NCI-H1048 (cell line): ENCODE data around the gene PTGR3.

Experiments used
- DNase-seq: peaks from one replicate; lab custom pipeline; 2025; lab: John Stamatoyannopoulos, UW

PTGR3 gene

DNA sequence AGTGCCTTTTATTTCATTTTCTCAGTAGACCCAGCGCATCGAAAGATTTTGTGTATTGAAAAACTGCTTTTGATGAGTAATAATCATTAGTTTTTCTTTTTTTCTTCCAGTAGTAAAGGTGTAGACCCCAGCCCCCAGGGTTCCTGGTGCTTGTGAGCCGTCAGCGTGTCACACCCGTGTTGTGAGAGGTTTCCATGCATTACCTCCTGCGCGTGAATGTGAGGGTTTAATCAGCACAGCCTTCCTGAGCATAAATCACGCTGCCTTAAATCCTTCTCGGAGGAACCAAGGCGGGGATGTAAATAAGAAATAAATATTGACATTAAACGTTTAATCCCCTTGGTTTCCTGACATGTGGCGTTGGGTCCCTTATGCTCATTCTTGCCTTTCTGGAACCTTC, 26.0 kb upstream of the PTGR3 start:
- DNase-seq: no peak

DNA sequence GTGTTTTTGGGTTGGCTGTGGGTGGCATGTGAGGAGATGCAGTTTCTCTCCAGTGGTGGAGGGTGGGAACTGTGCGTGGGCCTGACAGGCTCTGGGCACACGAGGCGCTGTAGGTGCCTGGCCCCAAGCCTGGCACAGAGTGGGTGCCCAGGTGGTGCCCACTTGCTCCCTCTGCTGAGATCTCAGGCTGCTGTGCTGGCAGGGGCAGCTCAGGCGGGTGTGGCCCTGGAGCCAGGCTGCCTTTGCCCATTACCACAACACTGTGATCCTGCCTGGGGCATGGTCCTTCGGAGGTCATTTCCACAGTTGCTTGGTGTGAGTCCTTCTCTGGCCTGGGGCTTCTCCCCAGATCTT, 22.1 kb upstream of the PTGR3 start:
- DNase-seq: no peak

DNA sequence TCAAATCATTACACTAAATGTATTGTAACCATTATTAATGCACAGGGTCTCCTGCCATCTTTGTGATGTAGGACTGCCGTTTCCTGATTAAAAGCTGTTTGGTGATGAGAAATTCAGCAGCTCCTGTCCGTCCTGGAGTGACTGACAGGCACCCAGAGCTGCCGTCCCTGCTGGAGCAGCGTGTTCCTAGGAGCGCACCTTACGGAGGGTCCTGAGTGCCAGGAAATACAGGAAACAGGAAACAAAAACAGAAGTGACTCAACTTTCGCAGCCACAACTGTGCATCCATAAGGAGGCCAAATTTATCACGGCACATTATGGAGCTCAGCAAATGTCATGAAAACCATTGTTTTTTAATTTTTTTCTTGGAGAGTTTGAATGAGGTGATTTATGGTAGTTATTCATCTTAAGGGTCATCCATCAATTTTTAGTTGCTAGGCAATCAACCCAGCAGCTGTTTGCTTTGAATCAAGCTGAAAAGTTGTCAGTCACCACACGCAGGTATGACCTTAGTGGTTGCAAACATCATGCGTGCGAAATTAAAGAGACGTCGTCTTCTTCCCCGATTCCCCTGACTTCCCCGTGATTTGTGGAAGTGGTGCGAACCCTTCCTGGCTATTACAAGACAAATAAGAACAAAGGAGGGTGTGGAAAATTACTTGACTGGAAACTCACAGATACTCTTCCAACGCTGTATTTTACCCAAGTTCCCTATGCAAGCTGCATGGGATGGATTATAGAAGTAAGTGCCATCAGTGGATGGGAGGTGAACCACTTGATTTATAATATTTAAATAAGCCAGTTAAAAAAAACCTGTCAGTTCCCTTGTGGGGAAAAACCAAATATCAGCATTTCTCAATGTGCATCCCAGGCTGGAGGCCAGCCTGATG, 21.5 kb upstream of the PTGR3 start:
- DNase-seq: no peak

DNA sequence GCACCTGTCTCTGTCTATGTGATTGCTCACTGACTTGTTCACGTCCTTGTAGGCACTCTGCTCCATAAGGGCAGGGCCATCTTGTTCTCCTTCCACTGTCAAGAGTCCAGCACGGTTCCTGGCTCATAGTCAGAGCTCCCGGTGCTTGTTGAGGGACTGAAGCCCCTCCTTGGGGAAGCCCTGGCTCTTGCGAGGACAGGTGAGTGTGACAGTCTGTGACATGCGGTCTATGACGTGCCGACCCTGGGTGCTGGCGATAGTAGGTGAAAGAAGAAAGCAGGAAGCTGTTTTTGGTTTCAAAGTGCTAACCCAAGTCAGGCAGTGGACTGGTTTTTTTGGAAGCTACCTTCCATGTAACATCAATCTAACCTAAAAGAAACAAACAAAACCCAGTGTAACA, 20.5 kb upstream of the PTGR3 start:
- no peak for DNase-seq

DNA sequence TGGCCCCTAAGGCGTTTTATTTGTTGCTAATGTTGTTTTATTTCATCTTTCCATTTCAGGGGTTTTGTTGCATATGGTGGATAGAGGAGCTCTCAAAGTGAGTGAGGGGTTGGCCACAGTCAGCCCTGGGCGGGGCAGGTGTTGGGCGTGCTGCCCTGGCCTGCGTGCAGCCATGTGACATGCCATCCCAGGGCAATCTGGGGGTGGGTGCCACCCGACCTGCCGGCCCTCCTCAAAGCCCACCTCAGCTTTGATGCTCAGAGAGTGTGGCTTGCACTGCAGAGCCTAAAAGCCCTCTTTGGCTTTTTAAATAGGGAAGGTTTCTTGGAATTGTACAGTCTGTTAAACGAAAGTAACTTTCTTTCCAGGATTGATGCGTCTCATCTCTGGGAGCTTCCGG, 20.0 kb upstream of the PTGR3 start:
- DNase-seq: no peak

DNA sequence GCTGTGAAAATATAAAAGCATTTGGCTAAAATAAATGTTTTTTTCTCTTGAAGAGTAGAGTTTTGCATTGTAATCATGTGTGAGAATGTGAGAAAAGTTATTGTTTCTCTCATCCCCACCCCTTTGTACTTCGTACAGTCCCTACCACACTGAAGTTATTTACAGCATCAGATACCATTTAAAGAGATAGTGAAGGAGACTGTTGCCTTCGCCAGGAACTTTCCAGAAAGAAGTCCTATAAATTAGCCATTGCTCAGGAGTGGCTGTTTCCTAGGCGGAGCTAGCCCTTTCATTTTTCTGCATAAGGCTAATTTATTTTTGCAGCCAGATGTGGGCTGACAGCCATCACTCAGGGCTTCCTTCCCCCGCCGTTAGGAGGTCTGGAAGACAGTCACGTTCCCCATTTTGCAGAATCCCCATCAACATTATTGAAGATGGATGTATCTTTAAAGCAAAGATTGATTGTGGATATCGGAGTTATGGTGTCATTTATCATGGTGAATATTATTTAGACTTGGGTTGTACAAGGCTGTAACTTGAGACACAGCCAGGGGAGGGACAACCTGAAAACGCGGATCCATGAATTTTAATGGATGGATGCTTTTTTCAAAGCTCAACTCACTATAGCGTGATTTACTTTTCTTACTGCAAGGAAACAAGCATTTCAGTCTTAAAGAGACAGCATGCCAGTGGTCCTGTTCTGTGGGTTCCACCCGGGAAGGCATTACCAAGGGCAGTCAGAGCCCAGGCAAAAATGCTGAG, 18.8 kb upstream of the PTGR3 start:
- no peak for DNase-seq

DNA sequence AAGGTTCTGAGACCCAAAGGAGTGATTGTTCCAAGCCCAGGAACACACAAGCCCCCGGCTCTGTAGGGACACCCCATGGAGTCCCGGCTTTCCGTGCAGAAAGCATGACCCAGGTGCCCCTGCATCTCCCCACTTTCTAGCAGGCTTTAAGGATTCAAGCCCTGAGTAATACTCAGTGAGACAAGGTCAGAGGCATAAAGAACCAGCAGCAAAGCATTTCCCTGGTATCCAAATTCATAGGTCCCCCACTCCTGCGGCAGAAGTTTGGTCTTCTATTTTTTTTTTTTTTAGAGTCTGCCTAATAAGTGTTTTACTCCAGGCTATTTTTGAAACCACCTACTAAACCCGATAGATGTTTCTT, 18.0 kb upstream of the PTGR3 start:
- DNase-seq: no peak

DNA sequence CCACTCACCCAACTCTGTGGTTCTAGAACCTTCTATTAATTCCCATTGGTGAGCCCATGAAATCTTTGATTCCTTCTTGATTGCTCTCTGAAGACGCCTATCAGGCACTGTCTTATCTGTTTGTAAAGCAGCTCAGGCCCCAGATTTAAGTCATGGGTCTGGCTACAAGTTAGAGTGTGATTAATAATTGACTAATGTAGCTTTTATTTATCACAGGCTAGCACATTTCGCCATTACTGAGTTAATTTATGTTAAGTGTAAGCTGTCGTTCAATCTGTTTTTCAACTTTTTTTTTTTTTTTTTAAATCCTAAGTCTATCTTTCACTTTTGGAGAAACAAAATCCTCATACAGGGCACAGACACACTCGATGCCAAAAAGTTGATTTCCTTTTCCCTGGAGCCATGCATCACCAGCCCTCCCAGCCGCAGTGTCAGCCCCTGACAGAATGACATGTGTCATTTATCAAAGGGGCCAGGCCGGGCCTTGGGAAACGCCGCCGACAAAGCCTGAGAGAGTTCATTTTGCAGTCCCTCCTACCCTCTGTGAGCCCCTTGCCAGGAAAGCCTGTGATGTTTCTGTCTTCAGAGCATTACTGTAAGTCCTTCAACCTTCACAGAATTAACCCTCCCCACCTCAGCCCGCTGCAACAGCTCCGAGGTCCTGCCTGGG, 17.5 kb upstream of the PTGR3 start:
- DNase-seq: no peak

DNA sequence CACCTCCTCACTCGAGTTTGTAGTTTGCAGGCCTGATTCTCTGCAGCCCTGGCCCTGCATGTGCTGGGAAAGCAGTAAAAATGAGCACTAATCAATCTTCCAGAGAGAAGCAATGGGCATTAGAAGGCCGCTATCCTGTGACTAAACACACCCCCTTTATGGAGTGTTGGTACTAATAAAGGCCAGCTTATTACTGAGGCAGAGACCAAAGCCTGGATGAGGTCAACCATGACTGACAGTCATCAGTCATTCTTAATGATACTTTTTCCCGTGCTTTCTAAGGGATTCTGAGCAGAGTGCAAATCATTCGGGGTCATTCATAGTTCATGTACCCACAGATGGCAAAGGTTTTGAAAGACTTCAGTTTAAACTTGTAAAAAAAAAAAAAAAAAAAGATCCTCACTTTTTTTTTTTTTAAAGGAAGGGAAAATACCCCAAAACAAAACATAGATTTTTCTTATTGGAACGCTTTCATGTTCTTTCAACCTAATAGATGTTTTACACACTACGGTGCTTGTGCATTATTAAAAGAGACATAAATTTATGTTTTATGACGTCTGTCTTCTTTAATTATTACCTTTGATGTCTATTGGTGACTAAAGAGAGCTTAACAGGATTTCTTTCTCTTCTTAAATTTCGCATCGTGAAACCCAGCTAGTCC, 14.9 kb upstream of the PTGR3 start:
- no peak for DNase-seq

DNA sequence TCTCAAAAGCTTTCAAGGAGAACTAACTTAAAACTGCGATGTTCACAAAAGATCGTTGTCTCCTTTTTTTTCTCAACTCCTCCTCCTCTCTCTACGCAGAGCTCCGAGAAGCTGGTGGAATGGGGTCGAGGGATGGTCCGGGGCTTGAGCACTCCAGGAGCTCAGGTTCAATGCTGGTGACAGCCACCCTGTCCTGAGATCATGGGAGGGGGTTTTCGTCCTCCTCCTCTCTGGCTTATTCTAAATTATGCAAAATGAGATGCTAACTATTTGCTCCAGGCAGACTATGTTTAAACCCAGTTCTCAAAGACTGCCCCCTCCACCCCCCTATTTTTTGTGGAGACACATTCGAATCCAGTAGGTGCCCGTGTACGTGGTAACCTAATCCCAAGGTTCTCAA, 13.5 kb upstream of the PTGR3 start:
- DNase-seq: no peak

DNA sequence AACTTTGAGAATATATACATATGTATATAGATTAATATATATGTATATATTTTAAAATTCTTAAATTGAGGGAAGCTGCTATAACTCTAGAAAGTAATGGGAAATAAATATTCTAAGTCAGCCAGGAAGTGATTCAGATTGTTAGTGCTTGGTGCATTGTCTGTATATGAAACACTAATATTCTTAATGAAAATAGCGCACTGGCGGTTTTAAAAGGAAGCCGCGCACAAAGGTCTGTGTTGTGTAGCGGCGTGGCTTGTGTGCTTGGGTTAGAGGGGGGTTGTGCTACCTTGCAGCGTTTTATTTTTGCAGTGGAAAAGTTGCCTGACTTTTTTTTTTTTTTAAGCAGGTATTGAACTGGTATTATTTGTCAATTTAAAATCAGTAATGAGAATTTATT, 13.0 kb upstream of the PTGR3 start:
- DNase-seq: no peak

DNA sequence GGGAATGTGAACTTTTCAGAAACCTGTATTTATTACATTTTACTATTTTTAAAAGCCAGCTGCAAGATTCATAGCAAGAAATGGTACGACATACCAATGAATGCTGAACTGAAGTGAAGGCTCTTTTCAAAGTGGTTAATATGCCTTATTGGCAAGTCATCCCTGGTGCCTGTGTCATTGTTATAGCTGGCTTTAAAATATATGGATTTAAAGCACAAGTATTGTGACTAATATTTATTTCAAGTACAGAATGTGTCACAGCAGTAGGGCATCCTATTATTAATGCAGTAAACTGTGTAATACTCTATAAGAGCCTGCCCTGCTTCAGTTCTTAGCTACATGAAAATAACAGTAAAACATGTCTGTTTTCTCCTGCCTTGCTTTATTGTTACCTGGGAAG, 12.5 kb upstream of the PTGR3 start:
- DNase-seq: no peak

DNA sequence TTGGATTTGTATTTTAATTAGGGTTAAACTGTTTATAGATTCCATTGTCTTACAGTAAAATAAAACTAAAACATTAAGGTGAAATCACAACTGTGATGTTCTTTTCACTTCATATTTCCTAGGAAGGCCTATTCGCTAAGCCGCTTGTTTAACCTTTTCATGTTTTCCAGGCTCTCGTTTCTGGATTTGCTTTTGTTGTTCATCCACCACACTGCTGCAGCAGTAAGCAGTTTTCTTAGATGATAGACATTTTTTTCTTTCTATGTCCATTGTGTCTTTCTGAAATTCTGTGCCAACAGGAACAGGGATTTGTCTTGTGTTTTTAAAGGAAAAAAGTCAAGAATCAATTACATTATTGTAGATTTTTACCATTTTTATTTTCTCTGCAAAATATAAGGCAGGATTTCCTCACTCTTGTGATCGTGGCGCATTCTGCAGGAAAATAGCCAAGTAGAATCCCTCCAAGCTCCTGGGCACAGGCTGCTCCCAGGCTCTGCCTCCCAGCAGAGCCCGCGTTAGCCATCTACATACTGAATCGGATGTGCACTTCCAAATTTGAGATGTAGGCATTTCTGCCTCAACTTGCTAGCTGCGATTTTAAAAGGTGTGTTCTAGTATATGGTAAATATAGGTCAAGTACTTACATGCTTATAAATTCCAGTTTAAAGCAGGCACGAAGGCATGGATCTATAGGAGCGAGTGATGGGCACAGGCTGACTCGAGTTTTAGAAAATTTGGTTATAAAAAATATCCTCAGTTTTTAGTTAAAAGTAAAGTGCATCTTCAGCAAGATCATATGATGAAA, 11.8 kb upstream of the PTGR3 start:
- no peak for DNase-seq

DNA sequence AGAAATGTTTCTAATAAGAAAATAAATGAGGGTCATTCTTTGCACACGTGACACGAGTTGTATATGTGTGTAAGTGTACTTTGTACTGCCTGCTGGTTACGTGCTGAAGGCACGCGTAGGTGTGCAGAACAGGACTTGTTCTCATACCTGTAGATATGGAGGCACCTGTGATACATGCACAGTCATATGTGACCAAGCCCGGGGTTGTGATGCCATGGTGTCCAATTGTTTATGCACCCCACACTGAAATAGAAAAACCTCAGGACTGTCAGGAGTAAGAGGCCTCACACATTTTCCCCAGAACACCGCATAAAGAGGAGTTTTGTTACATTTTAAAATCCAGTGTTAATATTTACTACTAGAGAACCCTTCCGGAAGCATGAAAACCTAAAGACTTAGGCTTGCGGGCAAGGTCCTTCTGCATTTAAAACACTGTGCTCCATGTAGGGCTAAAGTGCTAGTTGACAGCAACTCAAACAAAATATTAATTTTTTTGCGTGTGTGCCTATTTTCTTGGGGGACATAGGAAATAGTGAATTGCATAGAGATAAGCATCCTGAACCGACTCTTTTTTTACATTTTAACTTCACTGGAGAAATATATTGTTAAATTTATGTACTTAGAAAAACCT, 10.9 kb upstream of the PTGR3 start:
- DNase-seq: no peak

DNA sequence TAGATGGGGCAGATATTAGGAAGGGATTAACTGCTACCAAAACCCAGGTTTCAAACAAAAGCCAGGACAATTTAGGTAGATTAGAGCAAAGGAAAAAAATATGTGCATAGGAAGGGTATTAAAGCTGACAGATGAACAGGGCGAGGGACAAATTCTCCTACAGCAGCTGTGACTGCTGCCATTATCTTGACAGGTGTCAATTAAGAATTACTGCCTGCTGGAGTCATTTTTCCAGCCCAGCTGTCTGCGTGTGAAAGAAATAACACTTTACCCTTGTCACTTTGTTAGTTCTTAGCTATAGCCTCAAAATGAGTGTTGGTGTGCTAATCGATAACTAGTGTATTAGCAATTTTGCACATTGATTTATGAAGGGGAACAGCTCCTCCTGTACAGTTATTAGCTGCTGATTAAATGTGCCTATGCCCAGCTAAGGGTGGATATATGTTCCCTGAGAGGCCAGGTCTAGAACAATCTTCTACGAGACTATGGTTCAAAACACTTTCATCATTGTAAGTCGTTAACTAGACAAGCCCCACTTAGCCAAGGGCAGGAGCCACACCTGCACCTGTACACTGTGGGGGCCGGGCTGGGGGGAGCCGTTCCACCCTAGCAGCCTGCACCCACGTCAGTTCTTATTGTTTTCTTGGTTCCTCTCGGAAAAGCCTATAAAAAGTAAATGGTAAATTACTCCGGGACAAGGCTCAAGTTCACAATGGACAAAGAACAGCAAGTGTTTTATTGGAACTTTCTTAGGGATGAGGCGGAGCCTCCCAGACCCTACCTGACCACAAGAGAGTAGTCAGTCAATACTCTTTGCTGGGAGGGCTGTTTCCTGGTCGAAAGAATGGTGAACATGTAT, 9.4 kb upstream of the PTGR3 start:
- no peak for DNase-seq

DNA sequence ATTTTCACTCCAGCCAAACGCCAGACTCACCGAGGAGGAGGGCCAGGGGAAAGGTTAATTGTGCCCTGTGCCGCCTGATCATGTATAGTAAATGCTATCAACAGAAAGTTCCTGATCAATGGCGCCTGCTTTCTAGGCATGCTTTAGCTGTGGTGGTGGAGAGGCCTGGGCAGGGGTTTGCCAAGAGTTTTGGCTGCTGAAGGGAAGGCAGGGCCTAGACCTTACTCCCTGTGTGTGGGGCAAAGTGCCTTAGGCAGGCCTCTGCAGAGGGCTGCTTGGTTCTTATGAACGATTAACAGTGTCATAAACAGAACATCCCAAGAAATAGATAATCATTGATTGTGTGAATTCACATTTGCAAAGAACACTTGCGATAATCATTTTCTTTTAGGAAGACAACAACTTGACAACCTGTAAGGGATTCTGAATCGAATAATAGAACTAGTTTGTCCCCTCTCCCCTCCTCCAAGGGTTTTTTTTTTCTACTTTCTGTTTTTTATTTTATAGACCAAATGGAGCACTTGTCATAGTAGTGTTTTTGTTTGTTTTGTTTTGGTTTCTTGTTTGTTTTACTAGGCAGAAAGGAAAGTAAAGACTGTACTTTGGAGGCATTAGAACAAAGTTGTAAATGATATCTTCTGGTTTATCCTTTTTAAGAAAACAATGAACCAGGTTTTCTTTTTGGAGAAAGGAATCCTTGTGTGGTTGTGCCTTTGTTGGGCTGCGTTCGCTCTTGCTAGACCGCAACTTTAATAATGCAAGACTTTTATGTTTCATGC, 8.2 kb upstream of the PTGR3 start:
- no peak for DNase-seq

DNA sequence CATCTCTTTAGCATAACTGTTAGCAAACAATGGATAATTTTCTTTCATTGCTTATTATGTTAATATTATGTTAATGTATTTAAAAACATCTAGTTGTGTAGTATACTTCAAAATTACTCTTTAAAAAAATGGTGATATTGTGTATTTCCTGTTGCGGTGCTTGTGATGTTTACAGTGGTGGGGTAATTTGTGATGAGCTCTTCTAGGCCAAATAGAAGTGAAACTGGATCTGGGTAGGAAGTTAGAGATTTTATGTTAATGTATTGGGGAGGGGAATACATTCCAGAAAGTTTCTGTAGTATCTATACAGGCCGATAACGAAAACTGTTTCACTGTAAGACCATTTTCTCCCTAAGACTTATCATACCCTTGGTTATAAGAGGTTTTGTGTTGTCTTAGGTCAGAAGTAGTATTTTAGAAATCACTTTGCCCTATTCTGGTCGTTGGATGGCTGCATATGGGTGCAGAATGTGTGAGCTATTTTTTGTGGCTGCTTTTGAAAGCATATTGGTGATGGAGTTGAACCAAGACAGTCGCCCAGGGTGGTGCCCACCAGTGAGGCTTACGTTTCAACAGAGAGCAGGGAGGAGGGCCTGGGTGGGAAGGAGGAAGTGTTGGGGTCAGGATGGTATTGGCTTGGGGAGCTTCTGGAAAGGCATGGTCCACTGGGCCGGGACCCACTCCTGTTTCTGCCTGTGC, 7.4 kb upstream of the PTGR3 start:
- no peak for DNase-seq

DNA sequence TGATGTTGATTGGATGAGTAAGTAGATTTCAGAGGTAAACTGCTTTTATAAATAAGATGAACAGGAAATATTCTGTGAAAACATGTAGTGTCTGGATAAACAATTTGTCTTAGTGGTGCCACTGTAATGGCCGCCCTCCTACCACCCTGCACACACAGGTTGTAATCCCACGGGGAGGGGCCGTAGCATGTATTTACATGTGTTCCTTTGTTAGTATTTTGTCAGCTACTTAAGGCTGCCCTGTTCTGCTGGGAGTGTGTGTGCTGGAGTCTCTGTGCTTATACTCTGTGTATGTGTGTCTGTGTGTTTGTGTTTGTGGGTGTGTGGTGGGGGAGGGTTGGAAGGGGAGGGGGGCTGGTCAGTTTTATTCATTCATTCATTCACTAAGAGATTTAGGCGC, 6.7 kb upstream of the PTGR3 start:
- no peak for DNase-seq
